GM12874 (cell line): ENCODE measurements around the gene NUDT16L1.

ENCODE experiments used
- TF ChIP-seq, protein P1 (sequence below): IDR thresholded peaks from 2 replicates; pipeline ENCODE4 v1.5.1; 2011; ENCODE audit warnings: low read depth, mild to moderate bottlenecking, control low read depth, low read length, moderate library complexity; ENCODE audit not compliant: insufficient read depth

NUDT16L1 gene

DNA sequence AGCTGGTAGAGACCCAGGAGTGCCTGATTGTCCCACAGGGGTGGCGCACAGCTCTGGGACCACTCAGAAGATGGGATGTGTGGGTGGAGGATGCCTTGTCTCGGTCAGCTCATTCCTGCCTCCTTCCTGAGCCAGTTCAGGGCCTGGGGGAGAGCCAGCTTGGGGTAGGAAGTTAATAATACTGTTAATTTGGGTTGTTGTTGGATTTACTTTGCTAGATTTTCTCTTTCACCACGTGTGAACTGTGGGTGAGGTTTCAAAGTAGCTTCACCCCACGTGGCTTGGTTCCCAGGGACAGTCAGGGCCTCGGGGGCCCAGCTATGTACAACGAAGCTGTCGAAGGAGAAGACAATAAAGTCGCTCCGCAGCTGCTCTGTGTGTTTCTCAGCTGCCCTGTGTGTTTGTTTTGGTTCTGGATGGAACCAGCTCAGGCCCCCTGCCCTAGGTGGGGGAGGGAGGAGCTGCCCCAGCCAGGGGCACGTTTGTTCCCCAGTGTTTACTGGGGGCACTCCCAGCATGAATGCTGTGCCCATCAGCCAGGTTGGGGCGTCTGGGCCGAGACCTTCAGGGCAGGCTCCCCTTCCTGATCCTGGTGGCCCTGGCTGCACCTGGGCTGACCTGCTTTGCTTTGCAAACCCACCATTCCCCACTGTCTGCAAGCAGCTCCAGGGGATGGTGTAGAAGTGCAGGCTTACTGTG, 2.3 kb downstream of the NUDT16L1 start:
- TF ChIP-seq, protein P1, sequence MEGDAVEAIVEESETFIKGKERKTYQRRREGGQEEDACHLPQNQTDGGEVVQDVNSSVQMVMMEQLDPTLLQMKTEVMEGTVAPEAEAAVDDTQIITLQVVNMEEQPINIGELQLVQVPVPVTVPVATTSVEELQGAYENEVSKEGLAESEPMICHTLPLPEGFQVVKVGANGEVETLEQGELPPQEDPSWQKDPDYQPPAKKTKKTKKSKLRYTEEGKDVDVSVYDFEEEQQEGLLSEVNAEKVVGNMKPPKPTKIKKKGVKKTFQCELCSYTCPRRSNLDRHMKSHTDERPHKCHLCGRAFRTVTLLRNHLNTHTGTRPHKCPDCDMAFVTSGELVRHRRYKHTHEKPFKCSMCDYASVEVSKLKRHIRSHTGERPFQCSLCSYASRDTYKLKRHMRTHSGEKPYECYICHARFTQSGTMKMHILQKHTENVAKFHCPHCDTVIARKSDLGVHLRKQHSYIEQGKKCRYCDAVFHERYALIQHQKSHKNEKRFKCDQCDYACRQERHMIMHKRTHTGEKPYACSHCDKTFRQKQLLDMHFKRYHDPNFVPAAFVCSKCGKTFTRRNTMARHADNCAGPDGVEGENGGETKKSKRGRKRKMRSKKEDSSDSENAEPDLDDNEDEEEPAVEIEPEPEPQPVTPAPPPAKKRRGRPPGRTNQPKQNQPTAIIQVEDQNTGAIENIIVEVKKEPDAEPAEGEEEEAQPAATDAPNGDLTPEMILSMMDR = no peak

DNA sequence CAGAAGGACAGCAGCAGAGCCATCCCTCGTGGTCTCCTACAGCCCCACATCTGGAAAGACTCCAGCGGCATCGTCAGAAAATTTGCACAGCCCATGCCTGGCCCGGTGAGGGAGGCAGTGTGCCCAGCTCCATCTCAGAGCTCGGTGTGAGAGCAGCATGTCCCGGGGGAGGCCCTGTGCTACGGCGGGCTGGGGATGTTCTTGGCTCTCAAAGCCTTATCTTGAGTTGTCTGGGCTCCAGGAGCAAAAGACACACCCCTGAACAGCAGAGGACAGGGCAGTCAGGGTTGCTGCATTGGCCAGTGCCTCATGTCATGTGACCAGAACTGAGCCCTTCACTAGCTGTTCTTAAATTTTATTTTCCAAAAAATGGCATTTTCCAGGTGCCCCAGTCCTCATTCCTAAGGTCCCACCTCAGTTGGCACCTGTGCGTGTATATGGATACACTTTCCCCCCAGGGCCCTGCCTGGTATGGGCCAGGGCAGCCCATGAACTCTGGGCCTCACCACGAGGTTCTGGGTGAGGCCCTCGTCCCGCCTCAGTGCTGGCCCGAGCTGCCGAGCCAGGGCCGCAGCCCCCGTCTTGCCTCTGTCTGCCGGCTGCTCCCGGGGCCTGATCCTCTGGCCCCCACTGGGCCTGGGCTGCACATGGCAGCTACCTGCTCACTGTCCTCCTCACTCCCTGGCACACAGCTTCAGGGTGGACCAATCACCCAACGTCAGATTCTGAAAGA, 3.0 kb downstream of the NUDT16L1 start:
- TF ChIP-seq, protein P1 = no peak

DNA sequence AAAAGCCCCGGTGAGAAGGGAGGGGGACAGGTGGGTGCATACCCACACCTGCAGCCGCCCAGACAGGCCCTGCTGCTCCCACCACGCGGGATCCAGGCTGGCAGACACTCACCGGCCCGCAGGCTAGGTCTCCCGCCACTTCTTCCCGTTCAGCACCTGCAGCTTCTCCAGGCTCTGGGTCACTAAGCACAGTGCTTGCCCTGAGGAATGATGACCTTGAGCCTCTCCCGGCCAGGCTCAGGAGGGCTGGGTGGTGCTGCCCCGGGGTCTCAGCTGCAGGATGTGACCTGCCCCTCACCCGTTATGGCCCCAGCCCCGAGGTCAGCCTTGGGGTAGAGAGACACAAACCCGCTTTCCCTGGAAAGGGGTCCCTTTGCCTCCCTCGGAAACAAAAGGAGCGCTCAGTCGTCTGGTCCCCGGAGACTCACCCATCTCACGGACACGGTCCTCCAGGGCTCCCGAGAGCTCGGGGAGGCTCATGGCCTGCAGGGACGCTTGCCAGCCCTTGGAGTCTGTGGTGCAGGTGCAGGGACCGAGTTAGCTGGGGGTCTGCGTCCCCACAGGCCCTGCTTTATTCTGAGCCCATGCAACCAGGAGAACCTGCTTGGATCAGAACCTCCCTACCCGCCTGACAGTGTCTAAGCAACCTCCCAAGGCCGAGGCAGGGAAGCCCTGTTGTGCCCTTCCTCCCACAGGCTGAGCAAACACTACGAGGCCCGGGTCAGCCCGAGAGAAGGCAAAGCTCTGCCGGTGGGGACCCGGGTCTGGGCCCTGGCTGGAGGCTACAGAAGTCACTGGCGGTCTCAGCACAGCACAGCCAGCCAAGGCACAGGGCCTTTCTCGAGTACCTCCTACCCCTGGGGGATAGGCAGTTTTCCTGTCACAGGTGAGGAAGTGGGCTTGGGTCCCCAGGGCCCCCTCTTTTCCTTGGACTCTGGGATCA, 3.8 kb downstream of the NUDT16L1 start:
- TF ChIP-seq, protein P1 = no peak

DNA sequence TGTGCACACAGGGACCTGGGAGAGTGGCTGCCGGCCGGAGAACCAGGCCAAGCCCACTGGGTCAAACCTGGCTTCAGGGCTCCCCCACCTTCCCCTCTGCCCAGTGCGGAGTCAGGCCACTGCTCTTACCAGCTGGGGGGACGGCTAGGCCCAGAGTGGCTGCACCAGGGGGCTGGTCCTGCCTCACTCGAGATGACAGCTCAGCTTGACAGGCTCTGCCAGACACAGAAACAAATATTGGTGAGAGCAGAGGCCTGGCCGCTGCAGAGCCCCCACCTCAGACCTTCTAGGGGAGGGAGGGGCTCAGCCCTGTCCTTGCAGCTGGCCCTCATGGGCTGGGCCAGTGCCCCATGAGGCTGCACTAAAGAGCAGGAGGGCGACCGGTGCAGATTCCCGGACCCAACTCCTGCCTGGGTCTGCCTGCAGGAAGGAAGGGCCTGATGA, 4.5 kb downstream of the NUDT16L1 start:
- TF ChIP-seq, protein P1 = no peak

DNA sequence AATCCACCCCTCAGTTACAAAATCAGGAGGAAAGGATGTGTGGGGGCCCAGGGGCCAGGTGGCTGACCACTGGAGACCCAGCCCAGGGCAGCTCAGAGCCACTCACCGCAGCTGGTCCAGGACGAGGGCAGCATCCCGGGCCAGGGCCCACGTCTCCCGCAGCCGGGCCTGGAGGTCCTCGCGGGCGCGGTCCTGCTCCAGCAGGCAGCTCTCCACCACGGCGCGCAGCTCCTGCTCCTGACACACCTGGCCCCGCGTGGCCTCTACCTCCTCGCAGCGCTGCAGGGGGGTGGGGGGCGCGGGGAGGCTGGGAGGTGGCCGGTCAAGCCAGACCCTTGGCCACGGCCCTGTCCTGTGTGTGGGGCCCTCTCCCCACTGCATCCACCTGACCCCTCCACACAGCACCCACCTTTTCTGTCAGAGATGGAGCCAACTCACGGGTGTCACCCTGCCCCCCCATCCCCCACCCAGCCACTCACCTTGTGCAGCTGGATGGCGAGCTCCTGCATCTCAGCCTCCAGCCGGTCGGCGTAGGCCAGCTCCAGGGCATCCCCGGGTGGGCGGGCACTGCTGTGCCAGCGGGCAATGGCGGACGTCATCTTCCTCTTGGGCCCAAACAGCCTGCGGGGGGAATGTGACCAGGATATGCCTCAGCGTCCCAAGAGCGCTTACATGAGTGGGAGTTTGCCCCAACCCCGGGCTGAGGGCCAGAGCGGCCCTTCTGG, 5.1 kb downstream of the NUDT16L1 start:
- TF ChIP-seq, protein P1 = no peak

DNA sequence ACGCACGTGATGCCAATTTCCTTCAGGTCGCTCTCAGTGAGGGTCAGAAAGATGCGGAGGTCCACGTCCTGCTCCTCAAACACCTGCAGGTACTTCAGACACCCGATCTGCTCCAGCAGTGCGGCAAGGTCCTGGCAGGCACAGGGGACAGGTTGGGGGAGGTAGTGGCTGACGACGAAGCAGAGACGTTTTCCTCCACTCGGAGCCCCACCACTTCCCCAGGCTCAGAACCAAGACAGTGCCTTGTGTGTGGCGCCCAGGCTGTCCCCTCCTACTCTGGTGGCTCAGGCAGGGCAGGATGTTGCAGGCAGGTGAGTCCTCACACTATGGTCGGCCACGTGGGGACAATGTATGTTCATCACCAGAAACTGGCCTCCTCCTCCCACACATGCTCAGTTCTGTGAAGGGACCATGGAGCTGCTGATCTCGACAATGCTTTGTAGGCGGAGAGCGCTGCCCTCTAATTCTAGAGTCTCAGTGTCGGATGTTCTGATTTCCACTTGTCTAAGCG, 5.7 kb downstream of the NUDT16L1 start:
- TF ChIP-seq, protein P1 = no peak
